OCI-LY3 (cell line): ENCODE results near the gene LDB2.
"Not testable (repeated sequence)": the region's sequence is repeated elsewhere in the genome, so short reads cannot be mapped to it uniquely, and the experiment has no call there.

Experiments used
- CTCF ChIP-seq: fragments of 200-600, 300-600 bp; sonication (generic); IDR thresholded peaks from 2 replicates; pipeline ENCODE4 v1.5.1; 2014; ENCODE audit warnings: antibody characterized with exemption, low read length, low read depth
- EZH2phosphoT487 ChIP-seq: fragments of 200-600 bp; shearing (Covaris generic); IDR thresholded peaks from 2 replicates; pipeline ENCODE4 v1.6.1; 2018; ENCODE audit warnings: antibody characterized with exemption, mixed run types, low read depth

GRCh38 chr4:16523526-16523925 lies 374.9 kb downstream of the LDB2 start:
- not testable (repeated sequence) for TF ChIP-seq CTCF, EZH2phosphoT487
